Esophagus squamous epithelium (tissue), 4 donors: ENCODE data around the gene TSGA10IP.

Source experiments
- CTCF ChIP-seq, 6 experiments: fragments of 450-650 bp in 4 of 6; fragments of 200-600 bp in 2 of 6; sonication (generic) in 2 of 6; IDR thresholded peaks; one replicate each; pipeline ENCODE4 v1.5.1; 2016 to 2019; ENCODE audit warnings: antibody characterized with exemption in 6 of 6, mild to moderate bottlenecking in 4 of 6, moderate library complexity in 4 of 6
- POLR2A ChIP-seq, 4 donors: fragments of 450-650 bp; IDR thresholded peaks; one replicate each; pipeline ENCODE4 v1.6.1; 2017; ENCODE audit warnings: antibody characterized with exemption in 4 of 4, mild to moderate bottlenecking in 4 of 4, moderate library complexity in 3 of 4

GRCh38 chr11:65915821-65916251 lies 29.4 kb upstream of the TSGA10IP start:
- TF ChIP-seq POLR2A (IDR thresholded peaks at IDR 0.05): peak in 1 of 4 donors; percentile 24
- no peak for TF ChIP-seq CTCF (IDR thresholded peaks at IDR 0.05)
